AG10803 (cell line): Measurements from ENCODE around the gene GAB2.
"Not testable (repeated sequence)": the region's sequence is repeated elsewhere in the genome, so short reads cannot be mapped to it uniquely, and the experiment has no call there.

Source experiments
- DNase-seq: peaks from one replicate; pipeline ENCODE4 v3.0.0; 2010; ENCODE audit warnings: low read depth
- H3K4me3 ChIP-seq: 2 replicates; pipeline ENCODE4 v1.5.1; 2011; ENCODE audit warnings: mild to moderate bottlenecking, low read length, control low read depth
- CTCF ChIP-seq: conservative IDR thresholded peaks from 2 replicates; pipeline ENCODE4 v1.5.1; 2011; ENCODE audit warnings: mild to moderate bottlenecking, low read length, control low read depth, inconsistent platforms

Gene GAB2

DNA sequence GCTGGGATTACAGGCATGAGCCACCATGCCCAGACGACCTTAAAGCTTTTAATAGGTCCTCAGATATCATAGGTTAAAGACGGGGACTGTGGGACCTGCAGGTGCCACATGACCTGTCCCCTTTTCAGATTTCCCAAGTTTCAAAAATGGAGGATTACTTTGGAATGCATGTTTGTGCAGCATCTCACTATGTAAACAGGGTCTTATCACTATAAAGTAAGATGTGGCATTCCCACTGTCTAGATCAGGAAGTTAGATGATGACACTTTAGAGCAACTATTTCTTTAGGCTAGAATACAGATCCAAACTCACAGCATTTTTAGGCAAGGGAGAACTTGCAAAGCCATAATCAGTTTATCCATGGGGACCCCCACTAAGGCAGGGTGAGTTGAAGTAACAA, 136.1 kb downstream of the GAB2 start:
- TF ChIP-seq CTCF: no peak
- H3K4me3 ChIP-seq: no peak overlapping the region
- DNase-seq: no peak

GRCh38 chr11:78277314-78277994, 140.2 kb downstream of the GAB2 start:
- no peak overlapping the region for H3K4me3 ChIP-seq
- no peak for TF ChIP-seq CTCF
- no peak for DNase-seq

DNA sequence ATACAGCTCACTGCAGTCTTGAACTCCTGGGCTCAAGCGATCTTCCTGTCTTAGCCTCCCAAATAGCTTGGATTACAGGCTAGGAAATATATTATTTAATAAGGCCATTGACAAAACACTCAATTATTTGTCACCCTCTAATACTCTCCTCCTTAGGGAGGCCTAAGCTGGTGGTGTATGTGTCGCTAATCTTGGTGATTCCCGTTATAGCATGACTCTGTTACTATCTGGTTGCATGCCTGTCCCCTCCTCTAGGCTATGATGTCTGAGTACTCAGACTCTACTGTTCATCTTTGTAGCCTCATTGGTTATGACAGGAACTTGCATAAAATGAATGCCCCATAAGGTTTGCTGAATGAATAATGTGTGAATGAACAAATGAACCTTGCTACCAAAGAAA, 141.3 kb downstream of the GAB2 start:
- no peak for DNase-seq
- no peak for TF ChIP-seq CTCF
- no peak overlapping the region for H3K4me3 ChIP-seq

DNA sequence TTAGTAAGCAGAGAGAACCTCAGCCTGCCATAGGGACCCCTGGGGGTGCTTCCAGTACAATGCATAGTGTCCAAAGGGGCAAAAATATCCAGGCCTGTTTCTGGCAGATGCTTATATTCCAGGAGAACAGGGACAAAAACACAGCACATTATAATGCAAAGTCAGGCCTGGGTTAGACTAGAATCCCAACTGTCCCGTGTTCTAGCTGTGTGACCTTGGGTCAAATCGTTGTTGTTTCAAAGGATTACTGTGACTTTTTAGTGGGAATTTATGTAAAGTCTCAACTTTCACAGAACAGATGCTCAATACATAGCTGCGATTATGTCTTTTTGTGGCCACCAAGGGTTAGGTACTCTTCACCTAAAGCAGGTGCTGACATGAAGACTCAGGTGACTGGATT, 142.9 kb downstream of the GAB2 start:
- DNase-seq: no peak
- no peak for TF ChIP-seq CTCF
- H3K4me3 ChIP-seq: no peak overlapping the region

- not testable (repeated sequence) for H3K4me3 ChIP-seq, DNase-seq
Measured at GRCh38 chr11:78272625-78273269, 144.9 kb downstream of the GAB2 start.

- H3K4me3 ChIP-seq, DNase-seq: not testable (repeated sequence)
Measured at GRCh38 chr11:78271801-78272200, 145.8 kb downstream of the GAB2 start.

DNA sequence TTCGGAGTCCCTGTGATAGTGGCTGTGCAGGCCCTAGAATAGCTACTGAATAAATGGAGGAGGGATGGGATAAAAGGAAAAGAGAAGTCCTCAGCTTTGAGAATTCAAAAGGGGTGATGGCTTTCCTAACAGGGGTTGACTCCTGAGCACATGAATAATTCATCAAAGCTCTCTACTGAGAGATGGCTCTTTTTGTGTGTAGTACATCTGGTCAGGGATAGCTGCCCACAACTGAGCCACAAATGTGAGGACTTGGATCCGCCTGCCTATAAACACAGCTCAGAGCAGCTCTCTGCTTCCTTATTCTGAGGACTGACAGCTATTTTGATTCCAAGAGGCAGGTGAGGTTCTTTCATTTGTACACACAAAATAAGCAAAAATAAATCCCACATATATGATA, 146.6 kb downstream of the GAB2 start:
- DNase-seq: no peak
- no peak for TF ChIP-seq CTCF

DNA sequence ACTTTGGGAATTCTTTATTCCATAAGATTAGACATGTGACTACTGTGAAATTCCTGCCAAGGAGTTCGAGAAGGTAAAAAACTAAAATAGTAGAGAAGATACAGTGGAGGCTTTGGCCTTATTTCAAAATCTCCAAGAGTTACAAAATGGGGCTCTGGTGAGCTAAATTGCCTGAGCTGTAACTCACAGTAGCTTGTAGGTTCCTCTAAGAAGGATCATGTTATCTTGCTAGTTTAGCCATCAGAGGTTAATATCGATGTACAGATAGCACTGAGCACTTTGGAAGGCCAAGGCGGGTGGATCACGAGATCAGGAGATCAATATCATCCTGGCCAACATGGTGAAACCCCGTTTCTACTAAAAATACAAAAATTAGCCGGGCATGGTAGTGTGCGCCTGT, 147.8 kb downstream of the GAB2 start:
- TF ChIP-seq CTCF: no peak
- H3K4me3 ChIP-seq: no peak overlapping the region
- DNase-seq: no peak

More for the DNA sequence above, 146.6 kb downstream of the GAB2 start:
- no peak overlapping the region for H3K4me3 ChIP-seq
